Hematopoietic multipotent progenitor cell treated with erythropoietin and hydrocortisone succinate and interleukin-3 and kit ligand, for 6 days (in vitro differentiated cells): ENCODE data around the gene CACNA1C.

ENCODE experiments used
- DNase-seq: peaks from one replicate; pipeline ENCODE4 v3.0.0-alpha.2; 2015

The CACNA1C gene

GRCh38 chr12:2052826-2053678 lies at the start of gene CACNA1C:
CACNA1C (plus strand) TSS chr12:2052987; CDS start chr12:2053563, 576 bp downstream.
- DNase-seq, result peak; percentile 45

- DNase-seq, result peak; percentile 26
Observed at GRCh38 chr12:2003676-2004112, 49.1 kb upstream of the CACNA1C start.

GRCh38 chr12:2004113-2004929 lies 48.5 kb upstream of the CACNA1C start, which contains the start of gene DCP1B:
DCP1B (minus strand) TSS chr12:2004457; CDS start chr12:2004431, 26 bp downstream.
- peak; percentile 97 for DNase-seq

DNA sequence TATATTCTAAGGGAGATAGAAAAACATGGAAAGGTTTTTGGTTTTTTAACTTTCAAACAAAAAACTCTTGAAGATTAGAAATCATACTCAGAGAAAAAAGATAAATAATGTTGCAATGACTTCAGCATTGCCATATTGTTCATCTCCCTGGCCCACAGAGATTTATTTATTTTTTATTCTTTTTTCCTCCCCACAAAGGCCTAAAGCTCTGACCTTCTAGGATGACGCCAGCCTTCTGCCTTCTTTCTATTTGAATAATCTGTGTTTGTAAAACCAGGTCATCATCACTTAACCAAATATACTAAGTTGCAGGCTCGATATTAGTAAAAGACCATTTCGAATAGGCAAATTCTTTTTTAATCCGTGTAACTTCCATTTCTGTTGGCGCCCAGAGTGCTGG lies 44.1 kb upstream of the CACNA1C start:
- no peak for DNase-seq

DNA sequence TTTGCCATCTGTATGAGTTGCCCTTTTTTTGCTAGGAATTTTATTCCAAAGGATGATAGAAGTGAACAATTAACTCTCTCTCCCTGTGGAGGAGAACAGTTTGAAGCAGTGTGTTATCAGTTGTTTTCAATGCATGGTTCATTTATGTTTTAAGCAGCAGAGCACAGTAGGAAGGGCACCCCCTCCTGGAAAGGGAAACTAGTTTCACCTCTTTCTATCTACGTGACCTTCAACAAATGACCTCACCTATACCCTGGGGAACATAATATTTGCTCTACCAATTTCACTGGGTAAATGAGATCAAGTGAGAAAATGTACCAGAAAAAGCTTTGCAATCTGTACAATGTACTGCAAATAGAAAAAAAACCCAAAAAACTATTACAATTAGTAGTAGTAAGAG lies 43.2 kb upstream of the CACNA1C start:
- DNase-seq, result peak; percentile 58

GRCh38 chr12:2011643-2012607 lies 40.9 kb upstream of the CACNA1C start:
- no peak for DNase-seq

- DNase-seq, result no peak
Observed at GRCh38 chr12:2013086-2013485, 39.7 kb upstream of the CACNA1C start.

GRCh38 chr12:2013527-2014223 lies 39.1 kb upstream of the CACNA1C start:
- no peak for DNase-seq

DNA sequence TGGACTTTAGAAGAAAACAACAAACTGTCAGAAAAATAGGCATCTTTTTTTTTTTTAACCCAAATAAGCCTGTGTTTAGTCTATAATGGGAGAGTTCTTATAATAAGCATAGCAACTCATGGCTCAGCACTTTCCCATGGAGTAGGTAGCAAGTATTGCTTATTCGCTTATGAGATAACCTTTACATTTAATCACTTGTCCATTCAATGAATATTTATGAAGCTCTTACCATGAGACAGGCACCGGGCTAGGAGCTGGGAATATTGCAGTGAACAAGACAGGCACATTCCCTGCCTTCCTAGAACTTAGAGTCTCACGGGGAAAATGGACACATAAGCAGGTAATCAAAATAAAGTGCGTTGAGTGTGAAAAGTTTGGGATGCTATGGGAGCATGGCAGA lies 38.6 kb upstream of the CACNA1C start:
- DNase-seq, result no peak

GRCh38 chr12:2016862-2017545 lies 35.8 kb upstream of the CACNA1C start:
- DNase-seq, result no peak

- DNase-seq, result no peak
Observed at GRCh38 chr12:2017546-2018337, 35.0 kb upstream of the CACNA1C start.

- DNase-seq, result no peak
Observed at GRCh38 chr12:2018391-2018790, 34.4 kb upstream of the CACNA1C start.

- no peak for DNase-seq
Observed at GRCh38 chr12:2019126-2019525, 33.7 kb upstream of the CACNA1C start.

DNA sequence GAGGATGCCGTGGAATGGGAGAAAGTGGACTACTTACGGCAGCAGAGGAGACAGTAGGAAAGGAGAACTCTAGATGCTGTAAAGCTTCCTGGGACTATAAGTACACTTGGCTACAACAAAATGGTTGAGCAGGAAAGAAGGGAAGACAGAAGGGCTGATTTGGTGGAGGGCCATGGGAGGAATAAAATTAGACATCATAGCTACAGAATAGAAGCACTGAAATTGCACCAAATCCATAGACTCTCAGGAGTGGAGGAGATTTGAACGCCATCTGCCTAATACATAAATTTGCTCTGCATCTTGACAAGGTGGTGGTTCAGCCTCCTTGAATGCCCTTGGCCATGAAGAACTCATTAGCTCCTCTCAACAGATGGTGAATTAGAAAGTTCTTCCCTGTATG lies 32.3 kb upstream of the CACNA1C start:
- no peak for DNase-seq

DNA sequence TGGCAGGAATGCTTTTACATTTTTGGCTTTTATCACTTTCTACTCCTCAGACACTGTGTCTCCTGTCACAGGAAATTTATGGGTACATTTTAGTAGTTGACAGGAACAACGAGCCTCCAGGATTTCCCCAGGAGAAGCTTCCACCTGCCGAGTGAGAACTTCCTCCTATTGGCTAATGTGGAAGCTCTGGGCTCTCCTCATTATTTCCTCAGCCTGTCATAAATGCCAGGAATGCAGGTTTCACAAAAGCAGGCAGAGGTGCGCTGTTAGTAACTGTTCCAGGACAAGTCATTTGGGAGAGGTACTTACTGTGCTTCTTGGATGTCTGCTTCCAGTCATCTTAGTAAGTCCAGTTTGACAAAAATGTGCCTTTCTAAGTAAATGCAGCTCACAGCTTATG lies 29.4 kb upstream of the CACNA1C start:
- no peak for DNase-seq

- DNase-seq, result no peak
Observed at GRCh38 chr12:2027351-2027750, 25.4 kb upstream of the CACNA1C start.

- DNase-seq, result peak; percentile 57
Observed at GRCh38 chr12:2029851-2030250, 22.9 kb upstream of the CACNA1C start.

- no peak for DNase-seq
Observed at GRCh38 chr12:2032506-2032905, 20.3 kb upstream of the CACNA1C start.

GRCh38 chr12:2034633-2035430 lies 18.0 kb upstream of the CACNA1C start:
- DNase-seq, result peak; percentile 91
